GM12878 (cell line): ENCODE measurements around the gene ARHGEF25.

Experiments used
- ASH2L ChIP-seq: fragments of 300-600, 200-600 bp; sonication (generic); IDR thresholded peaks from 2 replicates; pipeline ENCODE4 v1.6.1; 2017; ENCODE audit warnings: low read depth, mild to moderate bottlenecking, borderline replicate concordance
- ATF3 ChIP-seq: IDR thresholded peaks from 2 replicates; pipeline ENCODE4 v1.6.1; 2011; ENCODE audit warnings: low read depth, mild to moderate bottlenecking, low read length, moderate library complexity, borderline replicate concordance; ENCODE audit errors: extremely low read depth
- CEBPB ChIP-seq, 2 experiments: fragments of 150-350 bp in 1 of 2; IDR thresholded peaks; 2 replicates each; pipeline ENCODE4 v1.6.1; 2012 to 2014; ENCODE audit warnings: low read depth in 2 of 2, low read length in 2 of 2, borderline replicate concordance in 1 of 2, inconsistent platforms in 1 of 2
- CTCF ChIP-seq, 3 experiments: IDR thresholded peaks in 2 of 3; conservative IDR thresholded peaks in 1 of 3; 2 replicates each; pipeline ENCODE4 v1.5.1; 2011; ENCODE audit warnings: low read depth in 3 of 3, low read length in 3 of 3, mild to moderate bottlenecking in 3 of 3, control low read depth in 2 of 3, moderate library complexity in 2 of 3, inconsistent platforms in 1 of 3, mixed read lengths in 1 of 3; ENCODE audit not compliant: control insufficient read depth in 2 of 3, insufficient read depth in 1 of 3; ENCODE audit errors: extremely low read depth in 1 of 3
- FOXM1 ChIP-seq: IDR thresholded peaks from 2 replicates; pipeline ENCODE4 v1.6.1; 2012; ENCODE audit warnings: low read depth, mild to moderate bottlenecking, inconsistent platforms, low read length, moderate library complexity
- JUNB ChIP-seq: IDR thresholded peaks from 2 replicates; pipeline ENCODE4 v1.6.1; 2016; ENCODE audit warnings: antibody characterized with exemption, mild to moderate bottlenecking
- KDM1A ChIP-seq: fragments of 200-600 bp; sonication (generic); IDR thresholded peaks from 2 replicates; pipeline ENCODE4 v1.6.1; 2016; ENCODE audit warnings: borderline replicate concordance
- NFIC ChIP-seq: IDR thresholded peaks from 2 replicates; pipeline ENCODE4 v1.6.1; 2012; ENCODE audit warnings: low read depth, mild to moderate bottlenecking, inconsistent platforms, low read length, moderate library complexity
- RCOR1 ChIP-seq: conservative IDR thresholded peaks from 2 replicates; pipeline ENCODE4 v1.6.1; 2012; ENCODE audit warnings: low read depth, low read length, improper control_type of control experiment
- ZNF24 ChIP-seq: fragments of 450-650 bp; IDR thresholded peaks from 2 replicates; pipeline ENCODE4 v1.6.1; 2017; ENCODE audit warnings: antibody characterized with exemption, mild to moderate bottlenecking
- ZZZ3 ChIP-seq: IDR thresholded peaks from 2 replicates; pipeline ENCODE4 v1.6.1; 2011; ENCODE audit warnings: low read depth; ENCODE audit not compliant: control insufficient read depth, insufficient read length

DNA sequence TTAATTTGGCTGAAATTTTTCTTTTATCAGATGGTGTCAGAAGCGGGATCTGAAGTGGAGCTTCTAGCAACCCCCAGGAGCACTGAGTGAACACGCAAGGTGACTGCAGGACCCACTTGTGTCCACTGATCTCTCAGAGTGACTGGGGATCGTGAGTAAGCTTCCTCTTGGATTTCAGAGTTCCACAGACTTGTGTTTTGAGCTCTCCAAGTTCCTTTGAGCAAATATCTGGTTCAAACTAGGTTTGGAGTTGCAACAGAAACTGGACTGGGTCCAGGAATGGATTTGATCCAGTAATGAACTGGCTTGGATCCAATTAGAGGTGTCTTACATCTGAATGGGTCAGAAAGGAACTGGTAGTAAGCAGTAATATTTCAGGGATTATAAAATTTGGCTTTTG lies 46.5 kb downstream of the ARHGEF25 start:
- no peak for TF ChIP-seq ZNF24
- no peak for TF ChIP-seq RCOR1
- no peak for TF ChIP-seq CEBPB (IDR thresholded peaks at IDR 0.05; ENCODE audit: borderline replicate concordance in 1 of 2, low read depth in 2 of 2, low read length in 2 of 2)
- TF ChIP-seq NFIC = no peak
- no peak for TF ChIP-seq CTCF (IDR thresholded peaks at IDR 0.05 in 2 of 3, conservative IDR thresholded peaks at IDR 0.05 in 1 of 3; ENCODE audit: control insufficient read depth in 2 of 3, extremely low read depth in 1 of 3, insufficient read depth in 1 of 3, low read depth in 3 of 3, low read length in 3 of 3)
- no peak for TF ChIP-seq ATF3
- TF ChIP-seq ZZZ3 = no peak
- TF ChIP-seq FOXM1 = no peak
- no peak for TF ChIP-seq KDM1A
- no peak for TF ChIP-seq JUNB
- TF ChIP-seq ASH2L = no peak
